WTC11 (cell line): Measurements from ENCODE around the gene APPBP2. TPM values are rescaled to one million over a fixed set of nuclear protein-coding genes. Genes with fewer than 3 reads are reported as not detected.

Experiments
- ATAC-seq: fragments of 200-7000 bp; cut with Tn5 transposase; 2 replicates; pipeline ENCODE4 v1.10.0; 2021; ENCODE audit warnings: mild to moderate bottlenecking, moderate library complexity
- CTCF ChIA-PET: fragments of 300-600 bp; sonication (Branson Sonifier 250); formaldehyde crosslinking; loops from one replicate; lab custom pipeline; 2021; ENCODE audit warnings: antibody characterized with exemption; lab: Charles Lee
- POLR2A ChIA-PET: fragments of 350-600 bp; sonication (Branson Sonifier 250); formaldehyde crosslinking; loops from one replicate; lab custom pipeline; 2021; ENCODE audit warnings: antibody characterized with exemption; lab: Charles Lee
- DNase-seq: peaks from one replicate; pipeline ENCODE4 v3.0.0; 2021; ENCODE audit warnings: low spot score
- H3K27ac Mint-ChIP-seq: 2 replicates; pipeline ENCODE4 v1.8.0; 2021; ENCODE audit warnings: mixed read lengths
- H3K27me3 Mint-ChIP-seq: 2 replicates; pipeline ENCODE4 v1.8.0; 2021; ENCODE audit warnings: low read depth, mild to moderate bottlenecking, moderate library complexity, mixed read lengths
- H3K36me3 Mint-ChIP-seq: 2 replicates; pipeline ENCODE4 v1.8.0; 2021; ENCODE audit warnings: mixed read lengths
- H3K4me1 Mint-ChIP-seq: 2 replicates; pipeline ENCODE4 v1.8.0; 2022; ENCODE audit warnings: mixed read lengths
- H3K4me3 Mint-ChIP-seq: 2 replicates; pipeline ENCODE4 v1.8.0; 2021; ENCODE audit warnings: mild to moderate bottlenecking, moderate library complexity, mixed read lengths
- H3K9me3 Mint-ChIP-seq: 2 replicates; pipeline ENCODE4 v1.8.0; 2021; ENCODE audit warnings: mixed read lengths
- ERG ChIP-seq: fragments of 250-450 bp; sonication (Bioruptor Pico); IDR thresholded peaks from 2 replicates; pipeline ENCODE4 v1.8.0; 2021; ENCODE audit warnings: mild to moderate bottlenecking
- ETV6 ChIP-seq: sonication (generic); formaldehyde crosslinking; IDR thresholded peaks from 2 replicates; pipeline ENCODE4 v1.8.1; 2022; ENCODE audit warnings: mild to moderate bottlenecking, missing genetic modification reagents
- FOXJ3 ChIP-seq: sonication (generic); formaldehyde crosslinking; IDR thresholded peaks from 2 replicates; pipeline ENCODE4 v1.9.0; 2021; ENCODE audit warnings: missing genetic modification reagents, mild to moderate bottlenecking, borderline replicate concordance
- GABPB1 ChIP-seq: sonication (generic); formaldehyde crosslinking; IDR thresholded peaks from 2 replicates; pipeline ENCODE4 v1.8.1; 2023; ENCODE audit warnings: mild to moderate bottlenecking, missing genetic modification reagents
- GTF2I ChIP-seq: fragments of 250-450 bp; sonication (Bioruptor Pico); conservative IDR thresholded peaks from 2 replicates; pipeline ENCODE4 v1.4.0; 2021; ENCODE audit warnings: mild to moderate bottlenecking
- IRF1 ChIP-seq: sonication (generic); formaldehyde crosslinking; IDR thresholded peaks from 2 replicates; pipeline ENCODE4 v1.8.0; 2023; ENCODE audit warnings: missing genetic modification reagents
- MAX ChIP-seq: sonication (generic); formaldehyde crosslinking; IDR thresholded peaks from 2 replicates; pipeline ENCODE4 v1.8.0; 2022; ENCODE audit warnings: mild to moderate bottlenecking, missing genetic modification reagents
- MLX ChIP-seq: sonication (generic); formaldehyde crosslinking; IDR thresholded peaks from 2 replicates; pipeline ENCODE4 v1.8.1; 2023; ENCODE audit warnings: mild to moderate bottlenecking, missing genetic modification reagents, moderate library complexity
- MYBL2 ChIP-seq: sonication (generic); formaldehyde crosslinking; IDR thresholded peaks from 2 replicates; pipeline ENCODE4 v1.8.1; 2023; ENCODE audit warnings: mild to moderate bottlenecking, moderate library complexity, missing genetic modification reagents
- NR2C2 ChIP-seq: sonication (generic); formaldehyde crosslinking; IDR thresholded peaks from 2 replicates; pipeline ENCODE4 v1.8.0; 2022; ENCODE audit warnings: mild to moderate bottlenecking, missing genetic modification reagents
- NR3C1 ChIP-seq: sonication (generic); formaldehyde crosslinking; conservative IDR thresholded peaks from 2 replicates; pipeline ENCODE4 v1.8.1; 2023; ENCODE audit warnings: low read depth, mild to moderate bottlenecking, missing genetic modification reagents
- OVOL2 ChIP-seq: fragments of 250-450 bp; sonication (Bioruptor Pico); IDR thresholded peaks from 2 replicates; pipeline ENCODE4 v1.9.0; 2021; ENCODE audit warnings: mild to moderate bottlenecking, borderline replicate concordance
- STAT6 ChIP-seq: sonication (generic); formaldehyde crosslinking; conservative IDR thresholded peaks from 2 replicates; pipeline ENCODE4 v1.8.1; 2023; ENCODE audit warnings: mild to moderate bottlenecking, low read depth, missing genetic modification reagents, moderate library complexity
- TEAD4 ChIP-seq: sonication (generic); formaldehyde crosslinking; IDR thresholded peaks from 2 replicates; pipeline ENCODE4 v1.8.0; 2022; ENCODE audit warnings: mild to moderate bottlenecking, missing genetic modification reagents
- ZNF121 ChIP-seq: sonication (generic); formaldehyde crosslinking; IDR thresholded peaks from 2 replicates; pipeline ENCODE4 v1.8.0; 2023; ENCODE audit warnings: missing genetic modification reagents
- ZNF138 ChIP-seq: sonication (generic); formaldehyde crosslinking; conservative IDR thresholded peaks from 2 replicates; pipeline ENCODE4 v1.8.1; 2022; ENCODE audit warnings: mild to moderate bottlenecking, moderate library complexity, missing genetic modification reagents
- ZNF232 ChIP-seq: sonication (generic); formaldehyde crosslinking; IDR thresholded peaks from 2 replicates; pipeline ENCODE4 v1.8.0; 2022; ENCODE audit warnings: mild to moderate bottlenecking, missing genetic modification reagents
- total RNA-seq: library from RNA; stranded (reverse); gene quantifications from 3 replicates; pipeline ENCODE4 v1.2.3, GENCODE V29; 2021

Gene APPBP2
- total RNA-seq, 1 experiment from 2014 or later: 15.3 TPM

DNA sequence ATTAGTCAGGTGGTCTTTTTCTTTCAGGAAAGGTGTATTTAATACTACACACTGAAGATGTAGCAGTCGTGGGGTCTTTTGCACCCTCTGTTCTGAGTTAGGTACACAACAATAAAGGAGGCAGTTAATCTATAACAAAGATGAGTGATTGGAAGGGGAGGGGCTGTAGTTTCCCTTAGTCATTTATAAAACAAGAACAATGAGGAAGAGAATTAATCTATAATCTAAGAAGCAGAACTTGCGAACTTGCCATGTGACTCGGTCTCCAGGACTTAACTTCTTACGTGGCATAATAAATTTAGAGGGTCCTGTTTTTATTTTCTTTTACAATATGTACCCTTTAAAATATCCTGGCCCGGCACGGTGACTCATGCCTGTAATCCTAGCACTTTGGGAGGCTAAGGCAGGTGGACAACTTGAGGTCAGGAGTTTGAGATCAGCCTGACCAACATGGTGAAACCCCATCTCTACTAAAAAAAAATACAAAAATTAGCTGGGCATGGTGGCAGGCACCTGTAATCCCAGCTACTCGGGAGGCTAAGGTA is 8.6 kb upstream of the APPBP2 start:
- no peak overlapping the region for H3K4me3 Mint-ChIP-seq
- no peaks in the 10 kb centered on the region; the same call in 1 of the 2 replicates for H3K27me3 Mint-ChIP-seq
- no peak overlapping the region for H3K27ac Mint-ChIP-seq
- ATAC-seq (no peak), DNase-seq (no peak)
- POLR2A ChIA-PET: no interaction called here
- H3K9me3 Mint-ChIP-seq: peaks cover 17% of the 10 kb centered on the region; the same call in 1 of the 2 replicates
- CTCF ChIA-PET: no interaction called here
- H3K4me1 Mint-ChIP-seq: no peaks in the 10 kb centered on the region
- H3K36me3 Mint-ChIP-seq: peaks cover 7% of the 10 kb centered on the region; the same call in 1 of the 2 replicates
- TF ChIP-seq MLX (CRISPR knock-in tag) (no peak), IRF1 (CRISPR knock-in tag) (no peak), ZNF138 (CRISPR knock-in tag) (no peak), TEAD4 (CRISPR knock-in tag) (no peak), NR2C2 (no peak), FOXJ3 (CRISPR knock-in tag) (no peak)
- TF ChIP-seq, all 79 proteins: peak for 0

DNA sequence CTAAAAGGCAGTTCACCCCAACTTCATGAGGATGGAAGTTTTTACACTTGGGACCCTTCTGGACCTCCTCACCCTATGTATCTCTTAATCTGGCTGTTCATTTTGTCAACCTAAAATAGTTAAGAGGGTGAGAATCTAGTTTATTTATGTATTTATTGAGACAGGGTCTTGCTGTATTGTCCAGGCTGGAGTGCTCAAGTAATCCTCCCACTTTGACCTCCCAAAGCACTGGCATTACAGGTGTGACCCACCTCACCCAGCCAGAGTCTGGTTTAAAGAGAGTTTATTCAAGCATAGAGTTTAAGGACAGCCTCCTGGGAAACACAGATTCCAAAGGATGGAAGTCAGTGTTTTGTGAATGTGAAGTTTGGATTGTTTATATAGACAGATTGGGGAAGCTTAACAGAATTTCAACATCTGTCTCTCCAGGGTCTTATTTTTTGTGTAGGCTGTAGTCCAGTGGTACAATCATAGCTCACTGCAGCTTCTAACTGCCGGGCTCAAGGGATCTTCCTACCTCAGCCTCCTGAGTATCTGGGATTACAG is 8.0 kb upstream of the APPBP2 start:
- ATAC-seq: no peak
- Mint-ChIP-seq H3K9me3 (peaks cover 17% of the 10 kb centered on the region; the same call in 1 of the 2 replicates), H3K27ac (no peak overlapping the region), H3K4me1 (no peaks in the 10 kb centered on the region), H3K36me3 (peaks cover 7% of the 10 kb centered on the region; the same call in 1 of the 2 replicates), H3K27me3 (no peaks in the 10 kb centered on the region; the same call in 1 of the 2 replicates), H3K4me3 (no peak overlapping the region)
- CTCF ChIA-PET: no interaction called here
- POLR2A ChIA-PET: no interaction called here
- TF ChIP-seq STAT6: no peak
- no peak for TF ChIP-seq GABPB1 (CRISPR knock-in tag)
- TF ChIP-seq ZNF121: no peak
- TF ChIP-seq OVOL2 (CRISPR knock-in tag): no peak
- TF ChIP-seq NR3C1: no peak
- no peak for TF ChIP-seq GTF2I (CRISPR knock-in tag)
- TF ChIP-seq MYBL2 (CRISPR knock-in tag): no peak
- no peak for TF ChIP-seq ETV6 (CRISPR knock-in tag)
- TF ChIP-seq ZNF232 (CRISPR knock-in tag): no peak
- no peak for DNase-seq

DNA sequence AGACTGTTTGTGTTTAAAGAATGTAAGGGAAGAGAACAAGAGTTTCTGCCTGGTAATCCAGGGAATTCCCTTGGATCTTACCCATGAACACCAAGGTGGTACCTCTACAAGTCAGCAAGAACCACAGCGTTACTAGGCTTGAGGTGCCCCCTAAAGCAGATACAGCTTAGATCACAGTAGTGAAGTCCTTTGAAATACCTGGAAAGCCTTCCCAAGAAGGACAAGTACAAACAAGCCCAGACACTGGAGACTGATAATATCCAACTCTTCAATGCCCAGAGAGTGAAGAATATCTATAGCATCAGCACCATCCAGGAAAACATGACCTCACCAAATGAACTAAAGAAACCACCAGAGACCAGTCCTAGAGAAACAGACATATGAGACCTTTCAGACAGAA is 3.8 kb upstream of the APPBP2 start:
- Mint-ChIP-seq H3K36me3 (peaks cover 19% of the 10 kb centered on the region), H3K27ac (peak overlapping the region; percentile 70; the same call in 1 of the 2 replicates), H3K9me3 (peaks cover 24% of the 10 kb centered on the region; the same call in 1 of the 2 replicates), H3K4me3 (no peak overlapping the region), H3K27me3 (no peaks in the 10 kb centered on the region; the same call in 1 of the 2 replicates), H3K4me1 (peaks cover 5% of the 10 kb centered on the region)
- TF ChIP-seq MAX (no peak), NR2C2 (no peak), STAT6 (no peak), FOXJ3 (CRISPR knock-in tag) (no peak), ZNF121 (no peak), ERG (CRISPR knock-in tag) (no peak)
- ChIA-PET POLR2A (no interaction called here), CTCF (interaction anchor here (1.0 kb wide), 1 partner anchor 40 kb away, joined by 4 read pairs; no protein-coding TSS in a partner anchor)
- DNase-seq (no peak), ATAC-seq (no peak)
